HG03025 (cell line): ENCODE measurements around the gene FZD4.
"Not testable (repeated sequence)": the region's sequence is repeated elsewhere in the genome, so short reads cannot be mapped to it uniquely, and the experiment has no call there.

Experiments used
- ATAC-seq: cut with Tn5 transposase; IDR thresholded peaks from one replicate; pipeline ENCODE4 v1.9.1; 2021; ENCODE audit warnings: mild to moderate bottlenecking, moderate library complexity; ENCODE audit not compliant: unreplicated experiment, low FRiP score

The FZD4 gene

GRCh38 chr11:86977441-86978050 is 22.4 kb upstream of the FZD4 start:
- no peak for ATAC-seq

GRCh38 chr11:86972734-86973133 is 17.5 kb upstream of the FZD4 start:
- no peak for ATAC-seq

GRCh38 chr11:86969258-86969657 is 14.1 kb upstream of the FZD4 start:
- ATAC-seq = no peak

- not testable (repeated sequence) for ATAC-seq
Measured at GRCh38 chr11:86967601-86968000, 12.4 kb upstream of the FZD4 start.

- ATAC-seq = no peak
Measured at GRCh38 chr11:86957976-86958646, 2.9 kb upstream of the FZD4 start.

- no peak for ATAC-seq
Measured at GRCh38 chr11:86956905-86957195, 1.7 kb upstream of the FZD4 start.

- ATAC-seq = peak; percentile 6
Measured at GRCh38 chr11:86955111-86955360, 159 bp downstream of the FZD4 start.

GRCh38 chr11:86954269-86955110 is 705 bp downstream of the FZD4 start:
- no peak for ATAC-seq

GRCh38 chr11:86952221-86952875 is 2.8 kb downstream of the FZD4 start:
- no peak for ATAC-seq

- ATAC-seq = no peak
Measured at GRCh38 chr11:86951706-86952105, 3.5 kb downstream of the FZD4 start.

- no peak for ATAC-seq
Measured at GRCh38 chr11:86950661-86950995, 4.6 kb downstream of the FZD4 start.

GRCh38 chr11:86949995-86950660 is 5.1 kb downstream of the FZD4 start:
- no peak for ATAC-seq

- ATAC-seq = no peak
Measured at GRCh38 chr11:86948733-86949132, 6.5 kb downstream of the FZD4 start.

- no peak for ATAC-seq
Measured at GRCh38 chr11:86947541-86947940, 7.7 kb downstream of the FZD4 start.

GRCh38 chr11:86943505-86943904 is 11.7 kb downstream of the FZD4 start:
- not testable (repeated sequence) for ATAC-seq

- no peak for ATAC-seq
Measured at GRCh38 chr11:86941871-86942599, 13.2 kb downstream of the FZD4 start.

GRCh38 chr11:86941077-86941870 is 13.9 kb downstream of the FZD4 start:
- ATAC-seq = no peak

- ATAC-seq = no peak
Measured at GRCh38 chr11:86940122-86940777, 14.9 kb downstream of the FZD4 start.
